K562 (cell line): Measurements from ENCODE around the gene GRK3. TPM values are rescaled to one million over a fixed set of nuclear protein-coding genes. Genes with fewer than 3 reads are reported as not detected.

Experiments used
- CEBPB ChIP-seq: fragments of 450-650 bp; IDR thresholded peaks from 2 replicates; pipeline ENCODE4 v1.6.1; 2016; ENCODE audit warnings: missing genetic modification characterization, missing compliant biosample characterization
- FOSL1 ChIP-seq: fragments of 200-800 bp; sonication (Bioruptor generic); conservative IDR thresholded peaks from 2 replicates; pipeline ENCODE4 v1.6.1; 2016; ENCODE audit warnings: missing genetic modification characterization, missing compliant biosample characterization
- HDAC1 ChIP-seq, 2 experiments: fragments of 450-650 bp; IDR thresholded peaks; 2 replicates each; pipeline ENCODE4 v1.6.1; 2016 to 2017; ENCODE audit warnings: inconsistent platforms in 1 of 2, mild to moderate bottlenecking in 1 of 2, moderate library complexity in 1 of 2
- HNRNPUL1 ChIP-seq: fragments of 200-400 bp; formaldehyde crosslinking; IDR thresholded peaks from 2 replicates; pipeline ENCODE4 v1.6.1; 2017; ENCODE audit warnings: low read length
- JUNB ChIP-seq: fragments of 450-650 bp; formaldehyde crosslinking; conservative IDR thresholded peaks from 2 replicates; pipeline ENCODE4 v1.4.0; 2020; ENCODE audit warnings: mild to moderate bottlenecking
- RFX1 ChIP-seq: fragments of 450-650 bp; IDR thresholded peaks from 2 replicates; pipeline ENCODE4 v1.6.1; 2016; ENCODE audit warnings: mild to moderate bottlenecking, moderate library complexity
- SMAD3 ChIP-seq: fragments of 450-650 bp; formaldehyde crosslinking; conservative IDR thresholded peaks from 2 replicates; pipeline ENCODE4 v1.4.0; 2020; ENCODE audit warnings: mild to moderate bottlenecking
- SRF ChIP-seq, 2 experiments: fragments of 250-450, 450-650 bp in 1 of 2; sonication (Bioruptor Pico) in 1 of 2; sonication (generic) in 1 of 2; formaldehyde crosslinking; IDR thresholded peaks; 2 replicates each; pipeline versions ENCODE4 v1.5.0 to v1.5.1; 2020 to 2022; ENCODE audit warnings: mild to moderate bottlenecking in 1 of 2, missing genetic modification reagents in 1 of 2
- STAT5B ChIP-seq: fragments of 250-450 bp; sonication (Bioruptor Pico); IDR thresholded peaks from 2 replicates; pipeline ENCODE4 v1.8.0; 2021; ENCODE audit warnings: mild to moderate bottlenecking, inconsistent platforms
- TAF15 ChIP-seq: fragments of 200-400 bp; formaldehyde crosslinking; IDR thresholded peaks from 2 replicates; pipeline ENCODE4 v1.6.1; 2017; ENCODE audit warnings: mild to moderate bottlenecking, low read depth, low read length, moderate library complexity
- TARDBP ChIP-seq: fragments of 450-650 bp; IDR thresholded peaks from 2 replicates; pipeline ENCODE4 v1.6.1; 2016
- TEAD4 ChIP-seq, 2 experiments: sonication (generic) in 1 of 2; formaldehyde crosslinking in 1 of 2; IDR thresholded peaks; 2 replicates each; pipeline versions ENCODE4 v1.6.1 to v1.8.0; 2012 to 2022; ENCODE audit warnings: borderline replicate concordance in 1 of 2, inconsistent platforms in 1 of 2, low read length in 1 of 2, mild to moderate bottlenecking in 1 of 2, missing genetic modification reagents in 1 of 2
- TSC22D4 ChIP-seq: fragments of 450-650 bp; IDR thresholded peaks from 2 replicates; pipeline ENCODE4 v1.6.1; 2016; ENCODE audit warnings: missing genetic modification characterization, missing biosample characterization, control low read depth
- ZKSCAN8 ChIP-seq: fragments of 200-800 bp; sonication (Bioruptor generic); IDR thresholded peaks from 2 replicates; pipeline ENCODE4 v1.6.1; 2016; ENCODE audit warnings: missing genetic modification characterization, missing compliant biosample characterization
- ZNF586 ChIP-seq: fragments of 450-650 bp; formaldehyde crosslinking; conservative IDR thresholded peaks from 2 replicates; pipeline ENCODE4 v1.4.0; 2020; ENCODE audit warnings: mild to moderate bottlenecking, moderate library complexity
- polyA plus RNA-seq, 8 experiments: library from polyadenylated mRNA; depleted of rRNA in 4 of 8; stranded (reverse) in 5 of 8; unstranded in 3 of 8; fragments of >200 nt; fragmentation: Nextera tagmentation in 2 of 8; fragmentation: Illumina TruSeq in 1 of 8; extraction: Ambion mirVana in 2 of 8; extraction: Trizol in 1 of 8; gene quantifications; 2 replicates each; pipeline versions ENCODE4 v1.2.1 to v1.2.3, GENCODE V29; 2011 to 2014; ENCODE audit warnings: inconsistent platforms in 1 of 8, missing spikeins in 1 of 8
- total RNA-seq, 7 experiments: library from RNA; depleted of rRNA in 6 of 7; stranded (reverse); fragments of >200 nt in 6 of 7; fragmentation: Illumina TruSeq in 2 of 7; extraction: Trizol in 2 of 7; gene quantifications; 2 replicates each; pipeline versions ENCODE4 v1.2.1 to v1.2.3, GENCODE V29; 2011 to 2021; ENCODE audit warnings: low replicate concordance in 1 of 7
- TF ChIP-seq, protein P1 (sequence below), 2 experiments: fragments of 450-650 bp; IDR thresholded peaks; 2 replicates each; pipeline ENCODE4 v1.6.1; 2018; ENCODE audit warnings: mild to moderate bottlenecking in 2 of 2, low read depth in 1 of 2; ENCODE audit not compliant: partially characterized antibody in 2 of 2
- TF ChIP-seq, protein P2 (sequence below): fragments of 200-800 bp; sonication (Bioruptor generic); IDR thresholded peaks from 2 replicates; pipeline ENCODE4 v1.6.1; 2017; ENCODE audit warnings: missing genetic modification characterization, missing compliant biosample characterization
- TF ChIP-seq, protein P3 (sequence below): fragments of 250-450 bp; sonication (Bioruptor Pico); IDR thresholded peaks from 2 replicates; pipeline ENCODE4 v1.4.0; 2020; ENCODE audit warnings: mild to moderate bottlenecking
- TF ChIP-seq, protein P4 (sequence below): fragments of 450-650 bp; IDR thresholded peaks from 2 replicates; pipeline ENCODE4 v1.6.1; 2014; ENCODE audit warnings: low read depth, mild to moderate bottlenecking, moderate library complexity, borderline replicate concordance

Gene GRK3
- total and polyA plus RNA-seq, 9 of the 15 experiments (the other 6 are each of a cell fraction or from before 2014, with no cell fraction given): 1.4 to 7.6 (median 3.6) TPM

DNA sequence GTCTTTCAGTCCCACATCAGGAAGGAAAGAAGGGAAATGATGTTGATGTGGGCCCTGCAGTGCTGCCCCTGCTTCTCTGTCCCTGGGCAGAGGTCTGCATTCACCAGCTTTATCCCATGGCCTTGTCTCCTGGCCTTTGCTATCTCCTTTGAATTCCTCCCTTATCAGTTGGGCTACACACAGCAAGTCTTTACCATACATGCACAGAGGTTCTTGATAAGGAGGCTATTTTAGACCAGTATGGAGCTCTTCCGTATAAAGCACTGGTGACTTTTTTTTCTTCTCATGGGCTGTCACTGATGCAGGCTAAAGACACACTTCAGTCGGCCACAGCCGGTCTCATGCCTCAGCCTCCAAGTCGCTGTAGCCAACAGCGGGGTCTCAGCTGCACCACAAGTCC lies 197.7 kb downstream of the GRK3 start (continued):
- TF ChIP-seq CEBPB (tag) (no peak), RFX1 (no peak), SRF (CRISPR knock-in tag; IDR thresholded peaks at IDR 0.05) (peak in 1 of 2 experiments; percentile 69; a peak in 1 of 4 replicates), ZKSCAN8 (no peak), HDAC1 (IDR thresholded peaks at IDR 0.05) (peak in 1 of 2 experiments; percentile 66; a peak in 2 of 4 replicates), STAT5B (CRISPR knock-in tag) (no peak), ZNF586 (CRISPR knock-in tag) (no peak), TARDBP (no peak), TSC22D4 (tag) (no peak), SMAD3 (no peak), HNRNPUL1 (no peak), TAF15 (no peak), JUNB (no peak), FOSL1 (tag) (0 out of 2 replicates have a peak, but pooled peaks have one; percentile 29), TEAD4 (IDR thresholded peaks at IDR 0.05; ENCODE audit: low read length) (peak; percentile 94), TEAD4 (CRISPR knock-in tag; IDR thresholded peaks at IDR 0.05; ENCODE audit: borderline replicate concordance) (no peak)
- TF ChIP-seq, protein P1, sequence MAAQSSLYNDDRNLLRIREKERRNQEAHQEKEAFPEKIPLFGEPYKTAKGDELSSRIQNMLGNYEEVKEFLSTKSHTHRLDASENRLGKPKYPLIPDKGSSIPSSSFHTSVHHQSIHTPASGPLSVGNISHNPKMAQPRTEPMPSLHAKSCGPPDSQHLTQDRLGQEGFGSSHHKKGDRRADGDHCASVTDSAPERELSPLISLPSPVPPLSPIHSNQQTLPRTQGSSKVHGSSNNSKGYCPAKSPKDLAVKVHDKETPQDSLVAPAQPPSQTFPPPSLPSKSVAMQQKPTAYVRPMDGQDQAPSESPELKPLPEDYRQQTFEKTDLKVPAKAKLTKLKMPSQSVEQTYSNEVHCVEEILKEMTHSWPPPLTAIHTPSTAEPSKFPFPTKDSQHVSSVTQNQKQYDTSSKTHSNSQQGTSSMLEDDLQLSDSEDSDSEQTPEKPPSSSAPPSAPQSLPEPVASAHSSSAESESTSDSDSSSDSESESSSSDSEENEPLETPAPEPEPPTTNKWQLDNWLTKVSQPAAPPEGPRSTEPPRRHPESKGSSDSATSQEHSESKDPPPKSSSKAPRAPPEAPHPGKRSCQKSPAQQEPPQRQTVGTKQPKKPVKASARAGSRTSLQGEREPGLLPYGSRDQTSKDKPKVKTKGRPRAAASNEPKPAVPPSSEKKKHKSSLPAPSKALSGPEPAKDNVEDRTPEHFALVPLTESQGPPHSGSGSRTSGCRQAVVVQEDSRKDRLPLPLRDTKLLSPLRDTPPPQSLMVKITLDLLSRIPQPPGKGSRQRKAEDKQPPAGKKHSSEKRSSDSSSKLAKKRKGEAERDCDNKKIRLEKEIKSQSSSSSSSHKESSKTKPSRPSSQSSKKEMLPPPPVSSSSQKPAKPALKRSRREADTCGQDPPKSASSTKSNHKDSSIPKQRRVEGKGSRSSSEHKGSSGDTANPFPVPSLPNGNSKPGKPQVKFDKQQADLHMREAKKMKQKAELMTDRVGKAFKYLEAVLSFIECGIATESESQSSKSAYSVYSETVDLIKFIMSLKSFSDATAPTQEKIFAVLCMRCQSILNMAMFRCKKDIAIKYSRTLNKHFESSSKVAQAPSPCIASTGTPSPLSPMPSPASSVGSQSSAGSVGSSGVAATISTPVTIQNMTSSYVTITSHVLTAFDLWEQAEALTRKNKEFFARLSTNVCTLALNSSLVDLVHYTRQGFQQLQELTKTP (IDR thresholded peaks at IDR 0.05; ENCODE audit: low read depth in 1 of 2, partially characterized antibody in 2 of 2): peak in 1 of 2 experiments; percentile 45
- TF ChIP-seq, protein P2, sequence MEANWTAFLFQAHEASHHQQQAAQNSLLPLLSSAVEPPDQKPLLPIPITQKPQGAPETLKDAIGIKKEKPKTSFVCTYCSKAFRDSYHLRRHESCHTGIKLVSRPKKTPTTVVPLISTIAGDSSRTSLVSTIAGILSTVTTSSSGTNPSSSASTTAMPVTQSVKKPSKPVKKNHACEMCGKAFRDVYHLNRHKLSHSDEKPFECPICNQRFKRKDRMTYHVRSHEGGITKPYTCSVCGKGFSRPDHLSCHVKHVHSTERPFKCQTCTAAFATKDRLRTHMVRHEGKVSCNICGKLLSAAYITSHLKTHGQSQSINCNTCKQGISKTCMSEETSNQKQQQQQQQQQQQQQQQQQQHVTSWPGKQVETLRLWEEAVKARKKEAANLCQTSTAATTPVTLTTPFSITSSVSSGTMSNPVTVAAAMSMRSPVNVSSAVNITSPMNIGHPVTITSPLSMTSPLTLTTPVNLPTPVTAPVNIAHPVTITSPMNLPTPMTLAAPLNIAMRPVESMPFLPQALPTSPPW (CRISPR knock-in tag): peak; percentile 30; the same call in 1 of the 2 replicates
- TF ChIP-seq, protein P3, sequence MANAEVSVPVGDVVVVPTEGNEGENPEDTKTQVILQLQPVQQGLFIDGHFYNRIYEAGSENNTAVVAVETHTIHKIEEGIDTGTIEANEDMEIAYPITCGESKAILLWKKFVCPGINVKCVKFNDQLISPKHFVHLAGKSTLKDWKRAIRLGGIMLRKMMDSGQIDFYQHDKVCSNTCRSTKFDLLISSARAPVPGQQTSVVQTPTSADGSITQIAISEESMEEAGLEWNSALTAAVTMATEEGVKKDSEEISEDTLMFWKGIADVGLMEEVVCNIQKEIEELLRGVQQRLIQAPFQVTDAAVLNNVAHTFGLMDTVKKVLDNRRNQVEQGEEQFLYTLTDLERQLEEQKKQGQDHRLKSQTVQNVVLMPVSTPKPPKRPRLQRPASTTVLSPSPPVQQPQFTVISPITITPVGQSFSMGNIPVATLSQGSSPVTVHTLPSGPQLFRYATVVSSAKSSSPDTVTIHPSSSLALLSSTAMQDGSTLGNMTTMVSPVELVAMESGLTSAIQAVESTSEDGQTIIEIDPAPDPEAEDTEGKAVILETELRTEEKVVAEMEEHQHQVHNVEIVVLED (CRISPR knock-in tag): no peak
- TF ChIP-seq, protein P4, sequence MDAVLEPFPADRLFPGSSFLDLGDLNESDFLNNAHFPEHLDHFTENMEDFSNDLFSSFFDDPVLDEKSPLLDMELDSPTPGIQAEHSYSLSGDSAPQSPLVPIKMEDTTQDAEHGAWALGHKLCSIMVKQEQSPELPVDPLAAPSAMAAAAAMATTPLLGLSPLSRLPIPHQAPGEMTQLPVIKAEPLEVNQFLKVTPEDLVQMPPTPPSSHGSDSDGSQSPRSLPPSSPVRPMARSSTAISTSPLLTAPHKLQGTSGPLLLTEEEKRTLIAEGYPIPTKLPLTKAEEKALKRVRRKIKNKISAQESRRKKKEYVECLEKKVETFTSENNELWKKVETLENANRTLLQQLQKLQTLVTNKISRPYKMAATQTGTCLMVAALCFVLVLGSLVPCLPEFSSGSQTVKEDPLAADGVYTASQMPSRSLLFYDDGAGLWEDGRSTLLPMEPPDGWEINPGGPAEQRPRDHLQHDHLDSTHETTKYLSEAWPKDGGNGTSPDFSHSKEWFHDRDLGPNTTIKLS: no peak
